C4-2B (cell line): ENCODE results near the gene CNFN.

Source experiments
- CTCF ChIP-seq: fragments of 450-650 bp; conservative IDR thresholded peaks from 2 replicates; pipeline ENCODE4 v1.5.1; 2017; ENCODE audit warnings: mild to moderate bottlenecking
- ZFX ChIP-seq: fragments of 450-650 bp; IDR thresholded peaks from 2 replicates; pipeline ENCODE4 v1.6.1; 2017

GRCh38 chr19:42361545-42361910, 28.6 kb downstream of the CNFN start:
- TF ChIP-seq CTCF: no peak
- no peak for TF ChIP-seq ZFX
